Central memory CD8-positive, alpha-beta T cell (primary cell): ENCODE measurements around the gene SLC13A5.

Experiments
- ATAC-seq: fragments of 150-1000 bp; cut with Tn5 transposase; replicated peaks from 2 replicates; pipeline ENCODE4 v1.10.0; 2022; ENCODE audit warnings: mild to moderate bottlenecking, moderate FRiP score, moderate number of reproducible peaks; ENCODE audit not compliant: poor library complexity, severe bottlenecking; ENCODE audit errors: extremely low read depth
- DNase-seq, 2 donors: peaks; one replicate each; pipeline ENCODE4 v3.0.0; 2021; ENCODE audit warnings: low spot score in 2 of 2
- H3K27ac Mint-ChIP-seq: one replicate; pipeline ENCODE4 v1.8.0; 2022; ENCODE audit warnings: low read depth, mild to moderate bottlenecking, moderate library complexity, mixed read lengths
- H3K27me3 Mint-ChIP-seq: one replicate; pipeline ENCODE4 v1.8.0; 2022; ENCODE audit warnings: mixed read lengths
- H3K36me3 Mint-ChIP-seq: one replicate; pipeline ENCODE4 v1.8.0; 2022; ENCODE audit warnings: mild to moderate bottlenecking, moderate library complexity, mixed read lengths; ENCODE audit not compliant: insufficient read depth
- H3K4me1 Mint-ChIP-seq: one replicate; pipeline ENCODE4 v1.8.0; 2022; ENCODE audit warnings: mixed read lengths
- H3K4me3 Mint-ChIP-seq: one replicate; pipeline ENCODE4 v1.8.0; 2022; ENCODE audit warnings: mild to moderate bottlenecking, moderate library complexity, mixed read lengths
- H3K9me3 Mint-ChIP-seq: one replicate; pipeline ENCODE4 v1.8.0; 2022; ENCODE audit warnings: mixed read lengths

The SLC13A5 gene

DNA sequence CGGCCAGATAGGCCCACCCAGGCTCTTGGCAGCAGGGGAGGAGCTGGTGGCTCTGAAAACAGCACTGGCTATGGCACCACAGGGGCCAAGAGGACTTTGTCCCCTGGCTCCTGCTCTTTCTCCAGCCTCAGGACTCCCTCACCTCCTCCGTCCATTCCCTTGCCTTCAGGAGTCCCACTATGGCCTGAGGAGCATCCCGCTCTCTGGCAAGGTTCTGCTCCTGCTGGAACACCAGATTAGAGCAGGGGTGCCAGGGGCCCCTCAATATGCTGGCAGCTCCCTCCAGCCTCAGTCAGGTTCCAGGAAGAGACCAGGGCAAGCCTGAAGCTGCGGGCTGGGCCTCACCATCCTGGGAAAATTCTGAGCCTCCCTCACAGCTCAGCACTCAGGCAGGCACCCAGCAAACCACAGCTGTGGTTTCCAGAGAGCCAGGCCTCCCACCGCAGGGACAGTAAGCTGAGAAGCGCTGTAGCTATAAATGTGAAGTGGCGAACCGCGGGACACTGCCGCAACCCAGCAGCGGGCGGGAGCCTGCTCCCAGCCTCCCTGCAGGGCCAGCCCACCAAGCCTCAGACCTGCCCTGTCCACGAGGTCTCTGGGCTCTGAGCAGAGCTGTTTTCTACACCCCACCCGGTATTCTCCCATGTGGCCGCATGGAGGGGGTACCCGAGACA lies 35.9 kb downstream of the SLC13A5 start:
- Mint-ChIP-seq H3K27ac (no peak overlapping the region), H3K27me3 (peaks cover 47% of the 10 kb centered on the region), H3K9me3 (no peaks in the 10 kb centered on the region), H3K4me3 (no peak overlapping the region), H3K4me1 (peaks cover 12% of the 10 kb centered on the region), H3K36me3 (peaks cover 2% of the 10 kb centered on the region)
- no peak for DNase-seq
- ATAC-seq, result no peak

GRCh38 chr17:6676802-6677157 lies 36.4 kb downstream of the SLC13A5 start:
- no peaks in the 10 kb centered on the region for H3K36me3 Mint-ChIP-seq
- H3K27me3 Mint-ChIP-seq, result peaks cover 42% of the 10 kb centered on the region
- no peaks in the 10 kb centered on the region for H3K9me3 Mint-ChIP-seq
- DNase-seq (no peak), ATAC-seq (no peak)
- no peak overlapping the region for H3K4me3 Mint-ChIP-seq
- H3K4me1 Mint-ChIP-seq, result peaks cover 12% of the 10 kb centered on the region
- no peak overlapping the region for H3K27ac Mint-ChIP-seq

- ATAC-seq, result no peak
- no peak for DNase-seq
- no peak overlapping the region for H3K4me3 Mint-ChIP-seq
- peaks cover 27% of the 10 kb centered on the region for H3K27me3 Mint-ChIP-seq
- no peak overlapping the region for H3K27ac Mint-ChIP-seq
- no peaks in the 10 kb centered on the region for H3K36me3 Mint-ChIP-seq
- peaks cover 12% of the 10 kb centered on the region for H3K4me1 Mint-ChIP-seq
- H3K9me3 Mint-ChIP-seq, result no peaks in the 10 kb centered on the region
Observed at GRCh38 chr17:6675201-6675825, 37.9 kb downstream of the SLC13A5 start.

DNA sequence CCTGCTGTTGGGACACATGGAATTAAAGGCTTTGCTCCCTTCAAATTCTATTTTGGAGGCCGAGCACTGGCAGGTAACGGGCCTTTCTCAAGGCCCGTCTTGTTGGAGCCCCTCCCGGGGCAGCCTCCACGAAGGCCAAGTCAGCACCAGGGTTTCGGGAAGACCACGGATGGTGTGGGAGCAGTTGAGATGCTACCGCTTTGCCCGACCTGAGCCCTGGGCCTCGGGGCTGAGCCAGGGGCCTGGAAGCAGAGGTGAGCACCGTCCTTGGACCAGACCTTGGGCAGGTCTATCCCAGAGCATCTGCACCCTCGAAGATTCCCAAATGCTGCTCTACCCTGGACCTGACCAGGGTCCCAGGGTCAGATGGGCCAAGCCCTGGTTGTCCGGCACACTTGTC lies 38.6 kb downstream of the SLC13A5 start:
- ATAC-seq (no peak), DNase-seq (no peak)
- no peak overlapping the region for H3K27ac Mint-ChIP-seq
- no peak overlapping the region for H3K4me3 Mint-ChIP-seq
- H3K27me3 Mint-ChIP-seq, result peaks cover 22% of the 10 kb centered on the region
- no peaks in the 10 kb centered on the region for H3K36me3 Mint-ChIP-seq
- H3K4me1 Mint-ChIP-seq, result peaks cover 12% of the 10 kb centered on the region
- no peaks in the 10 kb centered on the region for H3K9me3 Mint-ChIP-seq

DNA sequence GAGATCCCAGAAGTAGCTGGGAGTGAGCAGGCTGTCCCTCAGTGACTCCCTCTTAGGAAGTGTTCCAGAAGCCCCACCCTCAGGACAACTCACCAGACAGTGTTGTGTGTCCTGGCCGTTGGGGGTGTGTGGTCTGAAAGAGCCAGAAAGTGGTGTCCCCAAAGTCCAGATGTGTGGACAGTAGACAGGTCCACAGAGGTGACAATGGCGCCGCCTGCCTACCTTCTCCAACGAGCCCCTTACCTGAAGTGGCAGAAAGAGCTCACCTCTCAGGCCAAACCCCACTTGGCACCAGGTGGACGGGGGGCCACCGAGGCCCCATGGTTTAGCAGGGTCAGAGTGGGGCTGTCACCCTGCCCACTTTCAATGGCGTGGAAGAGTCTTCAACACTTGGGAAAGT lies 41.7 kb downstream of the SLC13A5 start:
- Mint-ChIP-seq H3K27ac (no peak overlapping the region), H3K4me1 (no peaks in the 10 kb centered on the region), H3K9me3 (no peaks in the 10 kb centered on the region), H3K27me3 (no peaks in the 10 kb centered on the region), H3K4me3 (no peak overlapping the region), H3K36me3 (no peaks in the 10 kb centered on the region)
- DNase-seq (no peak), ATAC-seq (no peak)

DNA sequence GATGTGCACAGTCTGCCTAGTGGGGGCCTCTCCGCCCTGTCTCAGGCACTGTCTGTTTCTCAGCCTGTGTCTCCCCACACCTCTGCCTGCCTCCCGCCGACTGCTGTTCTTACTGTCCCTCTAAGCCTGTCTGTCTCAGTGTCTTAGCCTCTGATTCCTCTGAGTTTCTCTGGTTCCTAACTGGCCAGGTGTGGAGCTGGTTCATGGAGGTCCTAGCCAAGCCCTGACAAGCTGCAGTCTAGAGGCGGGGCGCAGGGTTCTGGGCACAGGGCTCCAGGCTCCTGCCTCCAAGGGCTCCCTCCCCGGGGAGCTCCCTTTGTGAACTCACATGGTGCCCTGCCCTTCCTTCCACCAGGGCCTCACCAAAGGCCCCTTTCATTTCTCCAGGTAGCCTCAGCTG lies 42.2 kb downstream of the SLC13A5 start:
- Mint-ChIP-seq H3K27me3 (no peaks in the 10 kb centered on the region), H3K27ac (no peak overlapping the region), H3K36me3 (no peaks in the 10 kb centered on the region), H3K4me1 (no peaks in the 10 kb centered on the region), H3K9me3 (no peaks in the 10 kb centered on the region), H3K4me3 (no peak overlapping the region)
- DNase-seq (no peak), ATAC-seq (no peak)

GRCh38 chr17:6670571-6670970 lies 42.6 kb downstream of the SLC13A5 start:
- Mint-ChIP-seq H3K4me3 (no peak overlapping the region), H3K9me3 (no peaks in the 10 kb centered on the region), H3K36me3 (no peaks in the 10 kb centered on the region), H3K27me3 (no peaks in the 10 kb centered on the region), H3K4me1 (no peaks in the 10 kb centered on the region), H3K27ac (no peak overlapping the region)
- ATAC-seq, result no peak
- no peak for DNase-seq

- DNase-seq (no peak), ATAC-seq (no peak)
- no peak overlapping the region for H3K4me3 Mint-ChIP-seq
- H3K4me1 Mint-ChIP-seq, result peaks cover 5% of the 10 kb centered on the region
- no peaks in the 10 kb centered on the region for H3K36me3 Mint-ChIP-seq
- H3K9me3 Mint-ChIP-seq, result no peaks in the 10 kb centered on the region
- no peaks in the 10 kb centered on the region for H3K27me3 Mint-ChIP-seq
- H3K27ac Mint-ChIP-seq, result no peak overlapping the region
Observed at GRCh38 chr17:6669479-6670212, 43.5 kb downstream of the SLC13A5 start.

GRCh38 chr17:6668727-6669425 lies 44.3 kb downstream of the SLC13A5 start:
- no peaks in the 10 kb centered on the region for H3K9me3 Mint-ChIP-seq
- ATAC-seq (no peak), DNase-seq (no peak)
- peaks cover 5% of the 10 kb centered on the region for H3K4me1 Mint-ChIP-seq
- no peaks in the 10 kb centered on the region for H3K27me3 Mint-ChIP-seq
- H3K36me3 Mint-ChIP-seq, result no peaks in the 10 kb centered on the region
- no peak overlapping the region for H3K27ac Mint-ChIP-seq
- no peak overlapping the region for H3K4me3 Mint-ChIP-seq

GRCh38 chr17:6668219-6668618 lies 45.0 kb downstream of the SLC13A5 start:
- no peak overlapping the region for H3K27ac Mint-ChIP-seq
- H3K4me1 Mint-ChIP-seq, result peaks cover 5% of the 10 kb centered on the region
- no peaks in the 10 kb centered on the region for H3K9me3 Mint-ChIP-seq
- H3K27me3 Mint-ChIP-seq, result no peaks in the 10 kb centered on the region
- ATAC-seq (no peak), DNase-seq (no peak)
- H3K36me3 Mint-ChIP-seq, result no peaks in the 10 kb centered on the region
- no peak overlapping the region for H3K4me3 Mint-ChIP-seq

GRCh38 chr17:6667516-6667915 lies 45.7 kb downstream of the SLC13A5 start:
- ATAC-seq, result no peak
- Mint-ChIP-seq H3K4me1 (peaks cover 5% of the 10 kb centered on the region), H3K27ac (no peak overlapping the region)

GRCh38 chr17:6666557-6666956 lies 46.6 kb downstream of the SLC13A5 start:
- Mint-ChIP-seq H3K4me1 (peaks cover 5% of the 10 kb centered on the region), H3K27me3 (no peaks in the 10 kb centered on the region), H3K27ac (no peak overlapping the region), H3K9me3 (no peaks in the 10 kb centered on the region), H3K4me3 (no peak overlapping the region), H3K36me3 (peaks cover 2% of the 10 kb centered on the region)
- DNase-seq, result no peak
- no peak for ATAC-seq

More at GRCh38 chr17:6667516-6667915, 45.7 kb downstream of the SLC13A5 start:
- Mint-ChIP-seq H3K4me3 (no peak overlapping the region), H3K36me3 (peaks cover 2% of the 10 kb centered on the region), H3K9me3 (no peaks in the 10 kb centered on the region), H3K27me3 (no peaks in the 10 kb centered on the region)
- DNase-seq, result no peak
